Activated naive CD8-positive, alpha-beta T cell (primary cell): ENCODE measurements around the gene BCKDK.
"Not testable (repeated sequence)": the region's sequence is repeated elsewhere in the genome, so short reads cannot be mapped to it uniquely, and the experiment has no call there.

ENCODE experiments used
- H3K27ac Mint-ChIP-seq: one replicate; pipeline ENCODE4 v1.8.0; 2021; ENCODE audit warnings: mixed read lengths
- H3K27me3 Mint-ChIP-seq: one replicate; pipeline ENCODE4 v1.8.0; 2021; ENCODE audit warnings: mixed read lengths
- H3K36me3 Mint-ChIP-seq: one replicate; pipeline ENCODE4 v1.8.0; 2021; ENCODE audit warnings: mixed read lengths
- H3K4me1 Mint-ChIP-seq: one replicate; pipeline ENCODE4 v1.8.0; 2021; ENCODE audit warnings: low read depth, mixed read lengths
- H3K4me3 Mint-ChIP-seq: one replicate; pipeline ENCODE4 v1.8.0; 2021; ENCODE audit warnings: mild to moderate bottlenecking, mixed read lengths
- H3K9me3 Mint-ChIP-seq: one replicate; pipeline ENCODE4 v1.8.0; 2021; ENCODE audit warnings: low read depth, mixed read lengths

BCKDK gene

DNA sequence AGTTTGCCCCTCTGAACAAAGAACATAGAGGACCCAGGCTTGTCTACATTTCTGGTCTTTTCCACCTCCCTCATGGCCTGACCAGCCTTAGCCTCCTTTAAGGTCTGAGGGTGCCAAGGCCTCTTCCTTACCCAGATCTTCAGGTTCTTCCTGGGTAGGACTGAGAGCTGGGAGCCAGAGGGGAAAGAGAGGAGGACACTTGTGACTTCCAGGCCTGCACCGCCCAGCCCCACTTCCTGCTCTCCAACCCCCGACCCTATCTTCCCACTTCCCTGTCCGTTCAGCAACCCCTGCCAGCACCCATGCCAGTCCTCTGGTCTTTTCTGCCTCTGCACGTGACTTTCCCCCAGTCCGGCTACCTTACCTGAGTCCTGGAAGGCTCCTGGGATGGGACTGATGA is 41.1 kb downstream of the BCKDK start:
- Mint-ChIP-seq H3K4me1 (no peaks in the 10 kb centered on the region), H3K27ac (no peak overlapping the region), H3K36me3 (no peaks in the 10 kb centered on the region), H3K4me3 (no peak overlapping the region), H3K9me3 (no peaks in the 10 kb centered on the region), H3K27me3 (peaks cover 3% of the 10 kb centered on the region)

- no peak within 1 kb of the TSS for H3K4me3 Mint-ChIP-seq
- no peaks in the 10 kb centered on the region for H3K9me3 Mint-ChIP-seq
- no peak within 1 kb of the TSS for H3K27ac Mint-ChIP-seq
- H3K36me3 Mint-ChIP-seq, result no peaks in the 10 kb centered on the region
- H3K4me1 Mint-ChIP-seq, result no peaks in the 10 kb centered on the region
- H3K27me3 Mint-ChIP-seq, result peaks cover 3% of the 10 kb centered on the region
Observed at GRCh38 chr16:31149894-31150890, 42.0 kb downstream of the BCKDK start, which contains the start of gene PRSS36. TSS of gene PRSS36 (minus strand) at chr16:31150066. CDS start at chr16:31150035, 31 bp downstream.

DNA sequence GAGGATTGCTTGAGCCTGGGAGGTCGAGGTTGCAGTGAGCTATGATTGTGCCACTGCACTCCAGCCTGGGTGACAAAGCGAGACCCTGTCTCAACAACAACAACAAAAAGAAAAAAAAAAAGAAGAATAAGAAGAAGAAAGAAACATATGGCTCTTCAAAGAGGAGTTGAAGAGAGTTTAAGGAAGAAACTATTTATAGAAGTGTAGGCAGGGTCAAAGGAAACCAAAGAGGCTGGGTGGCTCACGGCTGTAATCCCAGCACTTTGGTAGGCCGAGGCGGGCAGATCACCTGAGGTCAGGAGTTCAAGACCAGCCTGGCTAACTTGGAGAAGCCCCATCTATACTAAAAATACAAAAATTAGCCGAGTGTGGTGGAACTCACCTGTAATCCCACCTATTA is 42.8 kb downstream of the BCKDK start:
- H3K4me1 Mint-ChIP-seq, H3K27ac Mint-ChIP-seq, H3K36me3 Mint-ChIP-seq, H3K27me3 Mint-ChIP-seq, H3K9me3 Mint-ChIP-seq, H3K4me3 Mint-ChIP-seq: not testable (repeated sequence)

- Mint-ChIP-seq H3K4me1 (peaks cover 8% of the 10 kb centered on the region), H3K4me3 (no peak overlapping the region), H3K9me3 (no peaks in the 10 kb centered on the region), H3K27ac (no peak overlapping the region), H3K27me3 (no peaks in the 10 kb centered on the region), H3K36me3 (no peaks in the 10 kb centered on the region)
Observed at GRCh38 chr16:31157136-31157535, 49.0 kb downstream of the BCKDK start.
